Measurements from ENCODE around the gene SLC7A11. TPM values are rescaled to one million over a fixed set of nuclear protein-coding genes. Genes with fewer than 3 reads are reported as not detected.
A peak's percentile ranks its signal among the peaks of the same experiment; 100 is the strongest.

SLC7A11 gene
- total and polyA plus RNA-seq, 10 of the 15 experiments (the other 5 are each of a cell fraction or from before 2014, with no cell fraction given) = 1.6 to 9.8 (median 3.5) TPM

DNA sequence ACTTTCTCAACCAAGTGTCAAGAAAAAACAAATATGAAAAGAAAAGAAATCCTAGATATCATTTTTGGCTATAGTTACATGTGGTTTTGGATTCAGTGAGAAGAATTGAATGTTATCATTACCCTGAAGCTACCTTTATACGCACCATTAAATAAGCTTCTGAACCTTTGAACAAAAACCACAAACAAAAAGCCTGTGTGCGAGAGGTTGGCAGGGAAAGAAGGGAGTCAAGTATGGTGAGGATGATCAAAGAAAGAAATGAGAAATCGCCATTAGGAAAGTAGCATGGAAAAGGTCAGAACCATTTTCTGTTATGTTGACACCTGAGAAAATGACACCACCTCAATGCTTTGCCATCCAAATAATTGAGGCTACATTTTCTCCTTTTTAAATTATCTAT, 1.2 kb upstream of the SLC7A11 start:
- no peaks in the 10 kb centered on the region for H3K4me1 ChIP-seq (ENCODE audit: control insufficient read depth, insufficient read depth, low read length)
- RAD21 ChIA-PET (ENCODE audit: unreplicated experiment) = interaction anchor here (1.2 to 6.8 kb wide), 8 partner anchors 12 to 279 kb away, joined by 3 to 47 read pairs (median 8); no protein-coding TSS in a partner anchor
- H3K4me2 ChIP-seq (ENCODE audit: control insufficient read depth, insufficient read depth) = no peak overlapping the region; the same call in 1 of the 2 replicates
- no peak for DNase-seq (ENCODE audit: low read depth, low spot score)
- H3K9me3 ChIP-seq (replicated peaks; ENCODE audit: control insufficient read depth, insufficient read depth, low read length) = no peaks in the 10 kb centered on the region
- no peaks in the 10 kb centered on the region for H3K27me3 ChIP-seq (replicated peaks in 1 of 2; ENCODE audit: control insufficient read depth in 2 of 2, insufficient read depth in 2 of 2, low read length in 1 of 2)
- H3K79me2 ChIP-seq (ENCODE audit: control insufficient read depth, insufficient read depth, low read length) = peaks cover 33% of the 10 kb centered on the region
- POLR2A ChIA-PET = interaction anchor here (1.1 to 3.8 kb wide), 6 partner anchors 12 to 54 kb away, joined by 4 to 20 read pairs (median 6); no protein-coding TSS in a partner anchor
- SMC1A ChIA-PET (ENCODE audit: uncharacterized antibody, unreplicated experiment) = interaction anchor here (0.7 to 5.8 kb wide), 24 partner anchors 8 to 435 kb away, joined by 3 to 47 read pairs (median 5); no protein-coding TSS in a partner anchor
- no TSS peak for BruUV-seq (replicated peaks)
- H2AFZ ChIP-seq (ENCODE audit: control insufficient read depth, low read depth, low read length) = peak overlapping the region; percentile 68; the same call in 1 of the 2 replicates
- TF ChIP-seq POLR2A (IDR thresholded peaks at IDR 0.05; ENCODE audit: low read depth, low read length) (no peak), RUNX3 (IDR thresholded peaks at IDR 0.05; ENCODE audit: low read length) (peak; percentile 20; the same call in 1 of the 2 replicates)
- H3K36me3 ChIP-seq (ENCODE audit: control insufficient read depth in 2 of 2, insufficient read depth in 2 of 2, low read length in 1 of 2) = no peaks in the 10 kb centered on the region
- ATAC-seq = no peak
- no peak overlapping the region for H3K9ac ChIP-seq (ENCODE audit: control insufficient read depth, insufficient read depth, low read length)
- CTCF ChIA-PET = interaction anchor here (0.9 to 3.5 kb wide), 9 partner anchors 12 to 438 kb away, joined by 3 to 21 read pairs (median 5); no protein-coding TSS in a partner anchor
- H3K27ac ChIP-seq (ENCODE audit: control insufficient read depth, insufficient read depth) = no peak overlapping the region
- no peak for FAIRE-seq
- H3K4me3 ChIP-seq = no peak overlapping the region
- intact Hi-C loops (cut with micrococcal nuclease; ENCODE audit: unreplicated experiment) = loop anchor here (2.0 to 10.0 kb wide), 5 partner anchors 99 to 431 kb away; no protein-coding TSS in a partner anchor
- WGBS (ENCODE audit: insufficient coverage, insufficient replicate concordance, low lambda C conversion rate, missing lambda C conversion rate) = 91% methylated on average over 3 of the region's 3 CpGs
- no peaks in the 10 kb centered on the region for H4K20me1 ChIP-seq (ENCODE audit: control insufficient read depth, insufficient read depth)
- in situ Hi-C loops (cut with MboI) = no loop called here

DNA sequence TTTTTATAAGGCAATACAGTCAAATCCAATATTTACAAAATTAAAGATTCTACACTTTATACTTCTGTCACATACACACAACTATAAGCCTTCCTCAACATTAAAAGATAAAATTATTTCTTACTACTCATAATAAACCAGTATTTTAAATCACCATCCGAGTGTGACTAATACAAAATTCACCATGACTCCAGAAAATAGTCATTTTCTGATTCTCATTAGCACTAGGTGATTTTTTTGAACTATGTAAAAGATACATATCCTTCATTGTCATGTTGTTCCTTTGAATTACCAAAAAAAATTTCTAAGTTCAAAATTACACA, 646 bp upstream of the SLC7A11 start:
- Histone ChIP-seq H3K9me3 (replicated peaks; ENCODE audit: control insufficient read depth, insufficient read depth, low read length) (no peaks in the 10 kb centered on the region), H3K4me3 (peak overlapping the region; percentile 81; the same call in 1 of the 2 replicates), H4K20me1 (ENCODE audit: control insufficient read depth, insufficient read depth) (no peaks in the 10 kb centered on the region), H3K9ac (ENCODE audit: control insufficient read depth, insufficient read depth, low read length) (peak overlapping the region; percentile 67), H3K4me2 (ENCODE audit: control insufficient read depth, insufficient read depth) (peak overlapping the region; percentile 65), H3K27ac (ENCODE audit: control insufficient read depth, insufficient read depth) (peak overlapping the region; percentile 83), H2AFZ (ENCODE audit: control insufficient read depth, low read depth, low read length) (peak overlapping the region; percentile 75), H3K27me3 (replicated peaks in 1 of 2; ENCODE audit: control insufficient read depth in 2 of 2, insufficient read depth in 2 of 2, low read length in 1 of 2) (no peaks in the 10 kb centered on the region), H3K79me2 (ENCODE audit: control insufficient read depth, insufficient read depth, low read length) (peaks cover 34% of the 10 kb centered on the region), H3K4me1 (ENCODE audit: control insufficient read depth, insufficient read depth, low read length) (no peaks in the 10 kb centered on the region), H3K36me3 (ENCODE audit: control insufficient read depth in 2 of 2, insufficient read depth in 2 of 2, low read length in 1 of 2) (no peaks in the 10 kb centered on the region)
- TF ChIP-seq BCL11A (IDR thresholded peaks at IDR 0.05; ENCODE audit: low read depth, low read length) (peak; percentile 31; the same call in 1 of the 2 replicates), ATF7 (IDR thresholded peaks at IDR 0.05; ENCODE audit: low read depth) (no peak), NFIC (IDR thresholded peaks at IDR 0.05; ENCODE audit: low read depth, low read length) (no peak), JUNB (IDR thresholded peaks at IDR 0.05) (peak; percentile 76)
- TF ChIP-seq, protein P1, sequence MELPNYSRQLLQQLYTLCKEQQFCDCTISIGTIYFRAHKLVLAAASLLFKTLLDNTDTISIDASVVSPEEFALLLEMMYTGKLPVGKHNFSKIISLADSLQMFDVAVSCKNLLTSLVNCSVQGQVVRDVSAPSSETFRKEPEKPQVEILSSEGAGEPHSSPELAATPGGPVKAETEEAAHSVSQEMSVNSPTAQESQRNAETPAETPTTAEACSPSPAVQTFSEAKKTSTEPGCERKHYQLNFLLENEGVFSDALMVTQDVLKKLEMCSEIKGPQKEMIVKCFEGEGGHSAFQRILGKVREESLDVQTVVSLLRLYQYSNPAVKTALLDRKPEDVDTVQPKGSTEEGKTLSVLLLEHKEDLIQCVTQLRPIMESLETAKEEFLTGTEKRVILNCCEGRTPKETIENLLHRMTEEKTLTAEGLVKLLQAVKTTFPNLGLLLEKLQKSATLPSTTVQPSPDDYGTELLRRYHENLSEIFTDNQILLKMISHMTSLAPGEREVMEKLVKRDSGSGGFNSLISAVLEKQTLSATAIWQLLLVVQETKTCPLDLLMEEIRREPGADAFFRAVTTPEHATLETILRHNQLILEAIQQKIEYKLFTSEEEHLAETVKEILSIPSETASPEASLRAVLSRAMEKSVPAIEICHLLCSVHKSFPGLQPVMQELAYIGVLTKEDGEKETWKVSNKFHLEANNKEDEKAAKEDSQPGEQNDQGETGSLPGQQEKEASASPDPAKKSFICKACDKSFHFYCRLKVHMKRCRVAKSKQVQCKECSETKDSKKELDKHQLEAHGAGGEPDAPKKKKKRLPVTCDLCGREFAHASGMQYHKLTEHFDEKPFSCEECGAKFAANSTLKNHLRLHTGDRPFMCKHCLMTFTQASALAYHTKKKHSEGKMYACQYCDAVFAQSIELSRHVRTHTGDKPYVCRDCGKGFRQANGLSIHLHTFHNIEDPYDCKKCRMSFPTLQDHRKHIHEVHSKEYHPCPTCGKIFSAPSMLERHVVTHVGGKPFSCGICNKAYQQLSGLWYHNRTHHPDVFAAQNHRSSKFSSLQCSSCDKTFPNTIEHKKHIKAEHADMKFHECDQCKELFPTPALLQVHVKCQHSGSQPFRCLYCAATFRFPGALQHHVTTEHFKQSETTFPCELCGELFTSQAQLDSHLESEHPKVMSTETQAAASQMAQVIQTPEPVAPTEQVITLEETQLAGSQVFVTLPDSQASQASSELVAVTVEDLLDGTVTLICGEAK (IDR thresholded peaks at IDR 0.05; ENCODE audit: borderline replicate concordance) = peak; percentile 73; the same call in 1 of the 2 replicates
- ChIA-PET POLR2A (interaction anchor here (0.5 to 3.8 kb wide), 12 partner anchors 11 to 428 kb away, joined by 3 to 24 read pairs (median 6); no protein-coding TSS in a partner anchor), SMC1A (ENCODE audit: uncharacterized antibody, unreplicated experiment) (interaction anchor here (0.7 to 5.8 kb wide), 26 partner anchors 8 to 435 kb away, joined by 3 to 47 read pairs (median 5); no protein-coding TSS in a partner anchor), RAD21 (ENCODE audit: unreplicated experiment) (interaction anchor here (0.9 to 6.8 kb wide), 21 partner anchors 10 to 711 kb away, joined by 3 to 56 read pairs (median 6); no protein-coding TSS in a partner anchor), CTCF (interaction anchor here (0.7 to 3.5 kb wide), 11 partner anchors 9 to 435 kb away, joined by 3 to 21 read pairs (median 4); no protein-coding TSS in a partner anchor)
- DNase-seq (ENCODE audit: low read depth, low spot score) = no peak
- 0% methylated on average over 1 of the region's 1 CpG for WGBS (ENCODE audit: insufficient coverage, insufficient replicate concordance, low lambda C conversion rate, missing lambda C conversion rate)
- in situ Hi-C loops (cut with MboI) (no loop called here), intact Hi-C loops (cut with micrococcal nuclease; ENCODE audit: unreplicated experiment) (loop anchor here (1.0 to 10.0 kb wide), 6 partner anchors 52 to 432 kb away; no protein-coding TSS in a partner anchor)
- ATAC-seq = peak; percentile 6; the same call in 1 of the 3 replicates
- BruUV-seq (replicated peaks) = no TSS peak
- no peak for FAIRE-seq
